22Rv1 (cell line): Measurements from ENCODE around the gene XAB2.

ENCODE experiments used
- ZFX ChIP-seq: fragments of 450-650 bp; IDR thresholded peaks from 2 replicates; pipeline ENCODE4 v1.6.1; 2017; ENCODE audit warnings: antibody characterized with exemption, borderline replicate concordance
- TF ChIP-seq, protein P1 (sequence below): fragments of 450-650 bp; IDR thresholded peaks from 2 replicates; pipeline ENCODE4 v1.5.1; 2017; ENCODE audit warnings: mild to moderate bottlenecking

DNA sequence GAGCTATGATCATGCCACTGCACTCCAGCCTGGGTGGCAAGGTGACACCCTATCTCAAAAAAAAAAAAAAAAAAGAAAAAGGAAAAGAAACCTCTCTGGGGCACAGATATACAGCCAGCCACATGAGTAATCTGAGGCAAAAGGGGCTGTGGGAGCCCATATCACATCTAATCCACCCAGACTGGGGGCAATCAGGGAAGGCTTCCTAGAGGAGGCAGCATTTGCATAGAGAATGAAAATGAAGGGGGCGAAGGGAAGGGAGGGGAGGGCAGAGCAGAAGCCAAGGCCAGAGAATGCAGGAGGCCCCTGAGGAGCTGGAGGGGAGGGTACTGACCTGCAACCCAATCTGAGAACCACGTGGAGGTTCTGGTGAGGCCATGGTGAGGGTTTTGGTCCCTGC lies 20.8 kb upstream of the XAB2 start:
- TF ChIP-seq, protein P1, sequence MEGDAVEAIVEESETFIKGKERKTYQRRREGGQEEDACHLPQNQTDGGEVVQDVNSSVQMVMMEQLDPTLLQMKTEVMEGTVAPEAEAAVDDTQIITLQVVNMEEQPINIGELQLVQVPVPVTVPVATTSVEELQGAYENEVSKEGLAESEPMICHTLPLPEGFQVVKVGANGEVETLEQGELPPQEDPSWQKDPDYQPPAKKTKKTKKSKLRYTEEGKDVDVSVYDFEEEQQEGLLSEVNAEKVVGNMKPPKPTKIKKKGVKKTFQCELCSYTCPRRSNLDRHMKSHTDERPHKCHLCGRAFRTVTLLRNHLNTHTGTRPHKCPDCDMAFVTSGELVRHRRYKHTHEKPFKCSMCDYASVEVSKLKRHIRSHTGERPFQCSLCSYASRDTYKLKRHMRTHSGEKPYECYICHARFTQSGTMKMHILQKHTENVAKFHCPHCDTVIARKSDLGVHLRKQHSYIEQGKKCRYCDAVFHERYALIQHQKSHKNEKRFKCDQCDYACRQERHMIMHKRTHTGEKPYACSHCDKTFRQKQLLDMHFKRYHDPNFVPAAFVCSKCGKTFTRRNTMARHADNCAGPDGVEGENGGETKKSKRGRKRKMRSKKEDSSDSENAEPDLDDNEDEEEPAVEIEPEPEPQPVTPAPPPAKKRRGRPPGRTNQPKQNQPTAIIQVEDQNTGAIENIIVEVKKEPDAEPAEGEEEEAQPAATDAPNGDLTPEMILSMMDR: no peak
- TF ChIP-seq ZFX: no peak
